ENCODE data around the gene DHX15. TPM values are rescaled to one million over a fixed set of nuclear protein-coding genes. Genes with fewer than 3 reads are reported as not detected.

The DHX15 gene
- total and polyA plus RNA-seq, 9 of the 15 experiments (the other 6 are each of a cell fraction or from before 2014, with no cell fraction given): 165 to 287 (median 208) TPM

GRCh38 chr4:24584211-24584850 is at the start of gene DHX15 (continued):
- peak in 1 of 2 experiments; percentile 70 for TF ChIP-seq NCOA2 (IDR thresholded peaks at IDR 0.05; ENCODE audit: partially characterized antibody in 2 of 2)
- TF ChIP-seq CHD1 (IDR thresholded peaks at IDR 0.05; ENCODE audit: low read length): peak; percentile 83
- TF ChIP-seq CXXC5 (CRISPR knock-in tag; IDR thresholded peaks at IDR 0.05): peak; percentile 95
- no peak for TF ChIP-seq ZNF274 (IDR thresholded peaks at IDR 0.05; ENCODE audit: borderline replicate concordance, low read depth, low read length)
- TF ChIP-seq BACH1 (tag; IDR thresholded peaks at IDR 0.05): no peak
- peak; percentile 86 for TF ChIP-seq ZNF764 (CRISPR knock-in tag; IDR thresholded peaks at IDR 0.05; ENCODE audit: low read depth)
- TF ChIP-seq BRD9 (IDR thresholded peaks at IDR 0.05; ENCODE audit: low read depth, partially characterized antibody): no peak
- TF ChIP-seq TGIF2 (CRISPR knock-in tag; IDR thresholded peaks at IDR 0.05): peak; percentile 40; the same call in 1 of the 2 replicates
- no peak for TF ChIP-seq FOXM1 (IDR thresholded peaks at IDR 0.05; ENCODE audit: low read depth)
- TF ChIP-seq FOXM1 (CRISPR knock-in tag; IDR thresholded peaks at IDR 0.05; ENCODE audit: low read depth): peak; percentile 58; the same call in 1 of the 2 replicates
- peak; percentile 11 for TF ChIP-seq PCBP1 (IDR thresholded peaks at IDR 0.05; ENCODE audit: low read depth, low read length, poor library complexity, severe bottlenecking)
- peak; percentile 84 for TF ChIP-seq SUPT5H (IDR thresholded peaks at IDR 0.05)
- TF ChIP-seq, protein P1, sequence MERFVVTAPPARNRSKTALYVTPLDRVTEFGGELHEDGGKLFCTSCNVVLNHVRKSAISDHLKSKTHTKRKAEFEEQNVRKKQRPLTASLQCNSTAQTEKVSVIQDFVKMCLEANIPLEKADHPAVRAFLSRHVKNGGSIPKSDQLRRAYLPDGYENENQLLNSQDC (CRISPR knock-in tag; IDR thresholded peaks at IDR 0.05): no peak
- TF ChIP-seq CBFB (CRISPR knock-in tag; IDR thresholded peaks at IDR 0.05): 0 out of 2 replicates have a peak, but pooled peaks have one; percentile 62
- peak; percentile 41 for TF ChIP-seq NFYB (IDR thresholded peaks at IDR 0.05; ENCODE audit: extremely low read depth, insufficient read length)
- peak in 1 of 2 experiments; percentile 68; a peak in 2 of 4 replicates for TF ChIP-seq SRF (CRISPR knock-in tag; IDR thresholded peaks at IDR 0.05)
- TF ChIP-seq MCM7 (IDR thresholded peaks at IDR 0.05): no peak
- no peak; the same call in 1 of the 2 replicates for TF ChIP-seq ZBTB9 (CRISPR knock-in tag; IDR thresholded peaks at IDR 0.05)
- TF ChIP-seq ZFX (CRISPR knock-in tag; IDR thresholded peaks at IDR 0.05): peak; percentile 92
- no peak for TF ChIP-seq CC2D1A (IDR thresholded peaks at IDR 0.05)
- TF ChIP-seq, protein P2, sequence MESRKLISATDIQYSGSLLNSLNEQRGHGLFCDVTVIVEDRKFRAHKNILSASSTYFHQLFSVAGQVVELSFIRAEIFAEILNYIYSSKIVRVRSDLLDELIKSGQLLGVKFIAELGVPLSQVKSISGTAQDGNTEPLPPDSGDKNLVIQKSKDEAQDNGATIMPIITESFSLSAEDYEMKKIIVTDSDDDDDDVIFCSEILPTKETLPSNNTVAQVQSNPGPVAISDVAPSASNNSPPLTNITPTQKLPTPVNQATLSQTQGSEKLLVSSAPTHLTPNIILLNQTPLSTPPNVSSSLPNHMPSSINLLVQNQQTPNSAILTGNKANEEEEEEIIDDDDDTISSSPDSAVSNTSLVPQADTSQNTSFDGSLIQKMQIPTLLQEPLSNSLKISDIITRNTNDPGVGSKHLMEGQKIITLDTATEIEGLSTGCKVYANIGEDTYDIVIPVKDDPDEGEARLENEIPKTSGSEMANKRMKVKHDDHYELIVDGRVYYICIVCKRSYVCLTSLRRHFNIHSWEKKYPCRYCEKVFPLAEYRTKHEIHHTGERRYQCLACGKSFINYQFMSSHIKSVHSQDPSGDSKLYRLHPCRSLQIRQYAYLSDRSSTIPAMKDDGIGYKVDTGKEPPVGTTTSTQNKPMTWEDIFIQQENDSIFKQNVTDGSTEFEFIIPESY (CRISPR knock-in tag; IDR thresholded peaks at IDR 0.05): no peak
- TF ChIP-seq HNRNPH1 (optimal IDR thresholded peaks at IDR 0.05; ENCODE audit: low read depth, low read length): no peak
- 0 out of 2 replicates have a peak, but pooled peaks have one; percentile 73 for TF ChIP-seq NR1H2 (CRISPR knock-in tag; IDR thresholded peaks at IDR 0.05)
- peak; percentile 60 for TF ChIP-seq GABPB1 (CRISPR knock-in tag; IDR thresholded peaks at IDR 0.05)

All from K562 (cell line).